GM18519 (cell line): ENCODE results near the gene ZNF586.
"Not testable (repeated sequence)": the region's sequence is repeated elsewhere in the genome, so short reads cannot be mapped to it uniquely, and the experiment has no call there.

Experiments
- ATAC-seq: cut with Tn5 transposase; IDR thresholded peaks from one replicate; pipeline ENCODE4 v1.9.1; 2021; ENCODE audit warnings: mild to moderate bottlenecking, moderate library complexity; ENCODE audit not compliant: unreplicated experiment, low FRiP score

ZNF586 gene

GRCh38 chr19:57821095-57821494 is 51.6 kb downstream of the ZNF586 start:
- not testable (repeated sequence) for ATAC-seq

GRCh38 chr19:57821501-57821900 is 52.0 kb downstream of the ZNF586 start:
- not testable (repeated sequence) for ATAC-seq

GRCh38 chr19:57823155-57823554 is 53.7 kb downstream of the ZNF586 start:
- not testable (repeated sequence) for ATAC-seq

- ATAC-seq, result not testable (repeated sequence)
These were observed 54.1 kb downstream of the ZNF586 start for GRCh38 chr19:57823608-57824007.

- ATAC-seq, result no peak
These were observed 56.0 kb downstream of the ZNF586 start for GRCh38 chr19:57825511-57825910.

- ATAC-seq, result no peak
These were observed 59.8 kb downstream of the ZNF586 start for GRCh38 chr19:57829316-57829715.

- no peak for ATAC-seq
These were observed 60.7 kb downstream of the ZNF586 start, which contains the start of gene ZNF587B for GRCh38 chr19:57830071-57830602. ZNF587B (plus strand) TSS chr19:57830299; CDS start chr19:57830529, 230 bp downstream.
